Astrocyte (in vitro differentiated cells and primary cell): ENCODE measurements around the gene MKS1. TPM values are rescaled to one million over a fixed set of nuclear protein-coding genes. Genes with fewer than 3 reads are reported as not detected.

ENCODE experiments used
- DNase-seq: peaks from one replicate; pipeline ENCODE4 v3.0.0-alpha.2; 2010; ENCODE audit warnings: low read depth
- FAIRE-seq: peaks from 2 replicates; lab custom pipeline; 2011; peaks lifted over from hg19 to GRCh38; lab: Jason Lieb, UNC
- H2AFZ ChIP-seq: 2 replicates; pipeline ENCODE4 v1.6.0; 2012; ENCODE audit warnings: low read depth, low read length, inconsistent platforms
- H3K27ac ChIP-seq: 2 replicates; pipeline ENCODE4 v1.5.1; 2011; ENCODE audit warnings: low read depth, low read length, inconsistent platforms
- H3K27me3 ChIP-seq: 2 replicates; pipeline ENCODE4 v1.6.0; 2011; ENCODE audit warnings: low read length, inconsistent platforms; ENCODE audit not compliant: insufficient read depth
- H3K36me3 ChIP-seq: 2 replicates; pipeline ENCODE4 v1.5.1; 2011; ENCODE audit warnings: low read length, inconsistent platforms; ENCODE audit not compliant: insufficient read depth
- H3K4me1 ChIP-seq: 2 replicates; pipeline ENCODE4 v1.5.1; 2011; ENCODE audit warnings: low read length, inconsistent platforms; ENCODE audit not compliant: insufficient read depth
- H3K4me2 ChIP-seq: 2 replicates; pipeline ENCODE4 v1.6.0; 2012; ENCODE audit warnings: low read length, inconsistent platforms
- H3K4me3 ChIP-seq: 2 replicates; pipeline ENCODE4 v1.5.1; 2011; ENCODE audit warnings: low read depth, mild to moderate bottlenecking, low read length, inconsistent platforms; ENCODE audit not compliant: insufficient read depth
- H3K79me2 ChIP-seq: 2 replicates; pipeline ENCODE4 v1.6.0; 2012; ENCODE audit warnings: mild to moderate bottlenecking, low read length, inconsistent platforms; ENCODE audit not compliant: insufficient read depth
- H3K9ac ChIP-seq: 2 replicates; pipeline ENCODE4 v1.6.0; 2012; ENCODE audit warnings: mild to moderate bottlenecking, low read length, inconsistent platforms
- H3K9me3 ChIP-seq: 2 replicates; pipeline ENCODE4 v1.5.1; 2012; ENCODE audit warnings: low read depth, mild to moderate bottlenecking, low read length, inconsistent platforms; ENCODE audit not compliant: insufficient read depth
- H4K20me1 ChIP-seq: 2 replicates; pipeline ENCODE4 v1.6.0; 2012; ENCODE audit warnings: low read length, inconsistent platforms; ENCODE audit not compliant: insufficient read depth
- H3K27ac Mint-ChIP-seq: one replicate; pipeline ENCODE4 v1.8.0; 2021; ENCODE audit warnings: mild to moderate bottlenecking, mixed read lengths; ENCODE audit not compliant: unreplicated experiment
- H3K27me3 Mint-ChIP-seq: one replicate; pipeline ENCODE4 v1.8.0; 2021; ENCODE audit warnings: low read depth, mixed read lengths; ENCODE audit not compliant: unreplicated experiment
- H3K36me3 Mint-ChIP-seq: one replicate; pipeline ENCODE4 v1.8.0; 2021; ENCODE audit warnings: low read depth, mixed read lengths; ENCODE audit not compliant: unreplicated experiment
- H3K4me1 Mint-ChIP-seq: one replicate; pipeline ENCODE4 v1.8.0; 2021; ENCODE audit warnings: low read depth, mixed read lengths; ENCODE audit not compliant: unreplicated experiment
- H3K4me3 Mint-ChIP-seq: one replicate; pipeline ENCODE4 v1.8.0; 2021; ENCODE audit warnings: mild to moderate bottlenecking, moderate library complexity, mixed read lengths; ENCODE audit not compliant: unreplicated experiment
- H3K9me3 Mint-ChIP-seq: one replicate; pipeline ENCODE4 v1.8.0; 2021; ENCODE audit warnings: mild to moderate bottlenecking, mixed read lengths; ENCODE audit not compliant: unreplicated experiment
- CTCF ChIP-seq: IDR thresholded peaks from 2 replicates; pipeline ENCODE4 v1.5.1; 2011; ENCODE audit warnings: low read depth, mild to moderate bottlenecking, inconsistent platforms, low read length, moderate library complexity; ENCODE audit not compliant: insufficient read depth
- EZH2 ChIP-seq: IDR thresholded peaks from 2 replicates; pipeline ENCODE4 v1.6.1; 2012; ENCODE audit warnings: mild to moderate bottlenecking, low read length, inconsistent platforms; ENCODE audit not compliant: insufficient read depth
- total RNA-seq: library from RNA; stranded (reverse); gene quantifications from 2 replicates; pipeline ENCODE4 v1.2.1, GENCODE V29; 2021

MKS1 gene
- total RNA-seq, 1 donor from 2014 or later: 12.0 TPM

GRCh38 chr17:58174871-58175270, 44.2 kb downstream of the MKS1 start:
- Mint-ChIP-seq H3K27me3 (peaks cover 59% of the 10 kb centered on the region), H3K27ac (no peak overlapping the region), H3K9me3 (peaks cover 4% of the 10 kb centered on the region), H3K4me1 (no peaks in the 10 kb centered on the region), H3K4me3 (no peak overlapping the region), H3K36me3 (no peaks in the 10 kb centered on the region)
- no peak overlapping the region for H2AFZ ChIP-seq
- TF ChIP-seq CTCF: no peak
- TF ChIP-seq EZH2: no peak
- no peak overlapping the region for H3K4me3 ChIP-seq
- no peaks in the 10 kb centered on the region for H4K20me1 ChIP-seq
- no peaks in the 10 kb centered on the region for H3K9me3 ChIP-seq
- no peak overlapping the region for H3K9ac ChIP-seq
- H3K27ac ChIP-seq: no peak overlapping the region
- H3K36me3 ChIP-seq: no peaks in the 10 kb centered on the region
- FAIRE-seq: no peak
- no peak for DNase-seq
- no peaks in the 10 kb centered on the region for H3K4me1 ChIP-seq
- H3K27me3 ChIP-seq: peaks cover 4% of the 10 kb centered on the region
- no peaks in the 10 kb centered on the region for H3K79me2 ChIP-seq
- no peak overlapping the region for H3K4me2 ChIP-seq

- H3K36me3 ChIP-seq: no peaks in the 10 kb centered on the region
- no peaks in the 10 kb centered on the region for H3K4me1 ChIP-seq
- H4K20me1 ChIP-seq: no peaks in the 10 kb centered on the region
- H3K27ac Mint-ChIP-seq: no peak overlapping the region
- peaks cover 67% of the 10 kb centered on the region for H3K27me3 Mint-ChIP-seq
- no peak overlapping the region for H3K9ac ChIP-seq
- H3K27me3 ChIP-seq: peaks cover 10% of the 10 kb centered on the region
- no peak overlapping the region for H2AFZ ChIP-seq
- no peak overlapping the region for H3K4me2 ChIP-seq
- no peak overlapping the region for H3K4me3 Mint-ChIP-seq
- H3K4me3 ChIP-seq: no peak overlapping the region
- H3K9me3 ChIP-seq: no peaks in the 10 kb centered on the region
- H3K27ac ChIP-seq: no peak overlapping the region
- peaks cover 7% of the 10 kb centered on the region for H3K9me3 Mint-ChIP-seq
- no peak for FAIRE-seq
- TF ChIP-seq EZH2 (no peak), CTCF (peak; percentile 28)
- H3K4me1 Mint-ChIP-seq: no peaks in the 10 kb centered on the region
- no peak for DNase-seq
- H3K79me2 ChIP-seq: no peaks in the 10 kb centered on the region
- H3K36me3 Mint-ChIP-seq: no peaks in the 10 kb centered on the region
Observed at GRCh38 chr17:58172369-58173071, 46.5 kb downstream of the MKS1 start.

- Histone ChIP-seq H3K27ac (no peak overlapping the region), H3K4me1 (no peaks in the 10 kb centered on the region), H3K36me3 (no peaks in the 10 kb centered on the region), H2AFZ (no peak overlapping the region), H3K27me3 (peaks cover 10% of the 10 kb centered on the region), H3K9ac (no peak overlapping the region), H4K20me1 (no peaks in the 10 kb centered on the region), H3K79me2 (no peaks in the 10 kb centered on the region), H3K4me2 (no peak overlapping the region), H3K9me3 (no peaks in the 10 kb centered on the region), H3K4me3 (no peak overlapping the region)
- no peak for DNase-seq
- Mint-ChIP-seq H3K9me3 (peaks cover 7% of the 10 kb centered on the region), H3K4me1 (no peaks in the 10 kb centered on the region), H3K36me3 (no peaks in the 10 kb centered on the region), H3K27ac (no peak overlapping the region), H3K27me3 (peaks cover 78% of the 10 kb centered on the region), H3K4me3 (no peak overlapping the region)
- TF ChIP-seq CTCF (no peak), EZH2 (no peak)
- FAIRE-seq: no peak
Observed at GRCh38 chr17:58170622-58171021, 48.4 kb downstream of the MKS1 start.
